GM19438 (cell line): ENCODE results near the gene CALD1.

ENCODE experiments used
- ATAC-seq: cut with Tn5 transposase; IDR thresholded peaks from one replicate; pipeline ENCODE4 v1.9.1; 2021; ENCODE audit warnings: low read depth; ENCODE audit not compliant: unreplicated experiment

Gene CALD1

GRCh38 chr7:134852625-134853024 lies 73.2 kb downstream of the CALD1 start:
- ATAC-seq = no peak

GRCh38 chr7:134854816-134855215 lies 75.4 kb downstream of the CALD1 start:
- ATAC-seq = no peak

GRCh38 chr7:134855442-134855841 lies 76.0 kb downstream of the CALD1 start:
- no peak for ATAC-seq

DNA sequence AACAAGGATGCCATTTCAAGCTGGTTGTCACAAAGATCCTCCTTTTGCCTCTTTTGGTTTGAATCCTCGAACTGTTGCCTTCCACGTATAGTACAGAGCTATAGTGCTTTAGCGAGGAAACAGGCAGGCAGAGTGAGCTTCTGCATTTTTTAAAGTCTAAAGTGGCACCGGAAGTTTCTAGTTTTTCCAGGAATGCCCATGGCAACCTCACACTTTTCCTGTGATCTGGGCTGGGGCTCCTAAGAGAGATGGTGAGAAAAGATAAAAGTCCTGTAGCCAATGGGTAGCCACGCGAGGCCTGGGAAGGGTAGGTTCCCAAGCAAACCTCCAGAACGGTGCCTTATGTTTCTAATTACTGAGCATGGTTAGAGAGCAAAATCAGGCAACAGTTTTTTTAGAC lies 76.7 kb downstream of the CALD1 start:
- no peak for ATAC-seq

- no peak for ATAC-seq
These were observed 77.3 kb downstream of the CALD1 start for GRCh38 chr7:134856691-134857090.

DNA sequence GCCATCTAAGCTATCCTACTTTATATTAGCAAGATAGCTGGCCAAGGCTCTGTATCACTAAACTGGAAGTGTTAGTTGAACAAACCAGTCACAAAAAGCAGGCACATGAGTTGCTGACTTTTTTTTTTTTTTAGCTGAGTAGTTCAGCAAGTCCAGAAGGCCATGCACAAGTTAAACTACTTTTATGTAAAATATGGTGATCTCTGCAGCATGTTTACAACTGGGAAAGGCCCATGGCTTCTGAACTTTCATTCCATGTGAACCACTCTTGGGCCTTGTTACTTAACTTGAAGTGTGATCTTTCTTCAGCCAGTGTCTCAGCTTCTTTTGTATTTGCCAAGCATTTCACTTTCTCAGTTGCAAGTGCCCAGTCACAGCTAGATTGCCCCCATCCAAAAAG lies 78.5 kb downstream of the CALD1 start:
- no peak for ATAC-seq

DNA sequence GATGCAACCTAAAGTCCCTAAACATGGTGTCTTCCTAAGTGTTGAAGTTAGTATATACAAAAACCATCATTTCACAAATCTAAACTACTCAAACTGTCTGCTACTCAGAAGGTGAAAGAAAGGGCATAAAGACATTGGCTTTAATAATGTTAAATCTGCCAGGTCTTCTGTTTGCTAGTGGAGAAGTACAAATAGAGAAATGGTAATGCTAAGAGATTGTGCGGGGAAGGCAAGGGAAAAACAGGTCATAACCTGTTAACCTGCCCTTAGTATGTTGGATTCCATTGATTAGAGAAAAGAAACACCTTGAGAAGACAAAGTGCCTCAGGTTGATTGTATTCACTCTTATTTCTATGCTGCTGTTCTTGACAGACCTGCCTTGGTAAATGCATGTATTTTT lies 80.3 kb downstream of the CALD1 start:
- ATAC-seq = no peak

DNA sequence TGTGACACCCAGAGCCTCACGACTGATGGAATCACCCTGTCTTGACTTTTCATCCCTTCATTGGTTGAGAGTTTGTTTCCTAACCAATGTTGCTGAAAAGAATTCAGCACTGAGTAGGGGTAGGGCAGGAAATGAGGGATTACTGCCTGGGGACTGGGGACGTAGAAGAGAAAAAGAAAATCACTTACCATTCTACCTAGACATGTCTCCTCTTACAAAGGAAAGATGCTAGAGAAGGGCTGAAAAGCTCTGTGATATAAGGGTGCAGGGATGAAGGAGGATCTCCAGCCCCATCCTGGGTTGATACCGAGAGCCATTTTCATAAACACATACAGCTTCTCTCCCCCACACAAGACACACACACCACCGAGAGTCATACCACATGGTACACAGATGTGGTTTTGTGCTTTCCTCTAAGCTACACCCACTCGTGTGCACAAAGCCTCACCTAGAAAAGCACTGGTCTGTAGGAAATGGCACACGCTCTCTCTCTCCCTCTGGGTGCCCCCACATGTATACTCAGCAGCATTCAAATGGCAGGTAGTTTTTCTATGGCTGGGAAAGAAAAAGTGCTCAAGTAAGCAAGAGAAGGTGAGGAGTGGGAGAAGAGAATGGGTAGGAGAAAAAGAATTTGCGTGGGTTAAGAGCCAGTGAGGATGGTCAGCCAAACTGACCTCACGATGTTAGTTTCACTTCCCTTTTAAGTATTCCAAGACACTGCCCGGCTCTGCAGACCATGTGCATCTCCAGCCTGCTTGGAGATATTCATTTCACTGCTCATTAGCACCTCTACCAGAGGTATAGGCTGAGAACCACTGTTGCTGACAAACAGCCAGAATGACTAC lies 85.8 kb downstream of the CALD1 start:
- ATAC-seq = no peak

GRCh38 chr7:134866617-134867016 lies 87.2 kb downstream of the CALD1 start:
- ATAC-seq = no peak

- no peak for ATAC-seq
These were observed 90.7 kb downstream of the CALD1 start for GRCh38 chr7:134870156-134870555.

DNA sequence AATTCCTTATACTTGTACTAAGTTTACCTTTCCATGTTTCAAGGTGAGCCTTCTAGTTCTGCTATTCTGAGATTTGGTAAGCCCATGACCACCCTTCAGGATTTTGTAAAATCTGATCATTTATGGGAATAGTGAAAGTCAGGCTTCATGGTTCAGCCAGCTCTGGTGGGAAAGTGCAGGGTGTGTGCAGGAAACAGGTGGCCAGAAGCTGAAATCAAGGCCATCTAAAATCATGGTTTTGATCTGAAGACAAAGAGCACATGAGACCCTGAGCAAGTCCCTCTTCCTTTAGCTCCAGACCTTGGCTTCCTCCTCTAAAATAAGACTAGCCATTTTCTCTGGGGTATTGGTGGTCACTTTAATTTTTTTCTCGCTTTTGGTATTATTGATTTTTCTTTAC lies 91.3 kb downstream of the CALD1 start:
- ATAC-seq = no peak

GRCh38 chr7:134873253-134873652 lies 93.8 kb downstream of the CALD1 start:
- no peak for ATAC-seq

- no peak for ATAC-seq
These were observed 95.0 kb downstream of the CALD1 start for GRCh38 chr7:134874407-134874806.

- no peak for ATAC-seq
These were observed 96.4 kb downstream of the CALD1 start for GRCh38 chr7:134875867-134876266.

DNA sequence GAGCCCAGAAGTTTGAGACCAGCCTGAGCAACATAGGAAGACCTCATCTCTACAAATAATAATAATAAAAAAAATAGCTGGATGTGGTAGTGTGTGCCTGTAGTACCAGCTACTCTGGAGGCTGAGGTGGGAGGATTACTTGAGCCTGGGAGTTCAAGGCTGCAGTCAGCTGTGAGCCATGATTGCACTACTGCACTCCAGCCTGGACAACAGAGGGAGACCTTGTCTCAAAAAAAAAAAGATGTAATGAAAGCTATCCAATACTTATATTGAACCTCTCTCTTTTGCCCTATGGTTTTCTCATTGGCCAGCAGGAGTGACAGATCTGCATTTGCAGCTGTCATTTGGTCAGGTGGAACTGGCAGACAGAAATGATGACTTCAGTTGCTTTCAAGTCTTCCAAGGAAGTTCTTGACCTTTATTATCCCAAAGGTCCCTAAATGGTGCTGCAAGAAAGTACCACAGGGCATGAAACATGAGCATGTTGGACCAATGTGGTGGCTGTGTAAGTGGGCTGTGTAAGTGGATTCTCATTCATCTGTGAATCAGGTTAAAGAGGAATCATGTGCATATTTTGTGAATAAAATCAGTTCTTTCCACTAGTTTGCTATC lies 99.4 kb downstream of the CALD1 start:
- ATAC-seq = no peak

DNA sequence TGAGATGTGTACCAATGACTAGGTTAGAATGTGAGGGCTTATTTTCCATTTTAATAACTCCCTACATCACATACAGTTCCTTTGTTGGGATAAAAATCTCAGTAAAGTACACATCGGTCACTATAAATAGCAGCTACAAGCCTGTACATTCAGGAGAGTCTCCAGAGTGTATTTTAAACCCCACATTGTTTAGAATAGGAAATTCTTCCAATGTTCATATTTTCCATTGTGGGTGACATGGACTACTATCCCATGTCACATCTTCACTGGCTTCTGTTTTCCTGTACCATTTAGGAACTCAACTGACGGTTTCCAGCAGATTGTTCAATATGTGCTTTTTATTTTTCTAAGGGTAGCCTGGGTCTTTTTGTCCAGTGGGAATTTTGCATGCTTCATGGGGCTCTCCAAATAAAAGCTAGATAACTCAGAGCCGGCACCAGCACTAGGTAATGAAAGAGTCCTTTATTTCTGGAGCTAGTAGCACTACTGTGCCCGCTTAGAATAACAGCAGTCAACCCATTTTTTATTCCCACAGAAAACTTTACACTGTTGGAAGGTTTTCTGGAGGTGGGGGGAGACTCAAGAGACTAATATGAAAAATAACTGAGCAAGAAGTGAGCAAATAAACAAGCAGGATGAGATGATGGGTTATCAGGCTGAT lies 100.5 kb downstream of the CALD1 start:
- no peak for ATAC-seq

DNA sequence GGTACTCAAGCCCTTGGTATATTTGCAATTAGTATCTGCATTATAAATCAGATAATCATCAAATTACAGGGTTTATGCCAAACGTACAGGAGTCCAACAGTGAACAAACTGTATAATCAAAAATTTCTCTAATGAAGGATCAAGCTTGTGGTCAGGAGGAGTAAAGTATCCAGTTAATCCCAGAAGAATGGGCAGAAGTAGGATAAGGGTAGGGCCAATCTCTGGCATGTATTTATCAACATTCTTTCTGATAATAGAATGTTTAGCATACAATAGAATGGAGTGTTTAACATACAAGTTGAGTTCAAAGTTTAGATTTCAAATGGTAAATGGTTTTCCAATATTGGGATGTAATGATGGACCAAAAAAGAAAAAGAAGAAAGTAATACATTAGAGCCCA lies 103.0 kb downstream of the CALD1 start:
- ATAC-seq = no peak

GRCh38 chr7:134885967-134886352 lies 106.5 kb downstream of the CALD1 start:
- ATAC-seq = no peak

GRCh38 chr7:134886353-134887057 lies 107.1 kb downstream of the CALD1 start:
- no peak for ATAC-seq

- no peak for ATAC-seq
These were observed 108.1 kb downstream of the CALD1 start for GRCh38 chr7:134887523-134887922.

GRCh38 chr7:134888141-134888740 lies 108.8 kb downstream of the CALD1 start:
- ATAC-seq = no peak
